ENCODE results near the gene RUNX1.

Gene RUNX1

DNA sequence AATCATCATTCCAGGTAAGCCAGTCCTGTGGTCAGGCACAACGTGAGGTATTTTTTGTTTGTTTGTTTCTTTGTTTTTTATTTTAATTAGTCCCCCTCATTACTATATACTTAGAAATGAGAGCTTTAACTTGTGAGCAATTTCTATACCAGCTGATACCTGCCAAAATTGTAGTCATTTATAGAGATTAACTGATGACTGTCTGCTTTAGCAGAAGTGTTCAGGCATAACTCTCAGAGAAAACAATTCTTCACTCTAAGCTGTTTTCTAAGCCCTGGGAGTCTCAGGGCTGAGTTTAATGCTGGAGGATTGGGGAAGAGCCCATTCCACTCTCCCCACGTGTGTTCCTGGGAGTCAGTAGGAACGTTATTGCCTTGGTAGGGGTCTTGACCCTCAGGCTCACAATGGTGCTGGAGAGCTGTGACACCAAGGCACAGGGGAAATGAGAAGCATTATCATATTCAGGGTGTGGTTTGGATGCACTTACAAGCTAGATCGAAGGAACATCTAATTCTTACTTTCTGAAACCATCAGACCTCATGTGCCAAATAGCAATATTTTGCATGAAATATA lies 212.1 kb downstream of the RUNX1 start:
- DNase-seq, result no peak

DNA sequence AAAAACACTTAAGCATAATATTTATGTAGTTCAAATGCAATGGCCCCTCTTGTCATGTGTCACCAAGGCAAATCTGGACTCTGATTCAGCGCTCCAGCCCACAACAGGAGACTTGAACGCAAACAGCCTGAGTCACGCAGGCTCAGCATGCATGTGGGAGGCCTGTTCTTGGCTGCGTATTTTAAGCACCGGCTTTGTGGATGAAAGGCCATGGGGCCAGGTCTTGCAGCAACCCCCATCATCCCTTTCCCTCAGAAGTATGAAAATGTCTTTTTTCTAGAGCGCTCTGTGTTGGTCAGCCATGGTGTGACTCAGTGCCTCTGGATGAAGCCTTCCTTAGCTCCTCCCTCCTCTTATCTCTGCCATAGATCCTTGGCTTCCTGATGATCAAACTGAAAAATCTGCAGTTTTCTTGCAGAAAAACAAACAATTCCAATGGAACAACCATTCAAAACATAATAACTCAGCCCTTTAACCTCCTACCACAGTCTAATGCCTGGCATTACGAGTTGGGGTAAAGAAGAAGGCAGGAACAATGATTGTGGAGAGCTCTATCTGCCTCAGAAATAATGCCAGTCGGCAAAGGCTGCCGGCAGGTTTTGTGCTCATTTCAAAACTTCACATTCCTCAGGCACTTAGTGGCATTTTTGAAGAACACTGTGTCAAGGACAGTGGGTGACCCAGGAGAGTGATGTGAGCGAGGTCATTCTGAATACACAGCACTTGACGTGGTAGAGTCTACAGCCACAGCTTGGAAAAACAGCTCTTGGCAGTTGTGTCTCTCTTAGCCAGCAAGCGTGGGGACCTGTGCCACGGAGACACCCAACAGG lies 212.8 kb downstream of the RUNX1 start:
- DNase-seq, result no peak

DNA sequence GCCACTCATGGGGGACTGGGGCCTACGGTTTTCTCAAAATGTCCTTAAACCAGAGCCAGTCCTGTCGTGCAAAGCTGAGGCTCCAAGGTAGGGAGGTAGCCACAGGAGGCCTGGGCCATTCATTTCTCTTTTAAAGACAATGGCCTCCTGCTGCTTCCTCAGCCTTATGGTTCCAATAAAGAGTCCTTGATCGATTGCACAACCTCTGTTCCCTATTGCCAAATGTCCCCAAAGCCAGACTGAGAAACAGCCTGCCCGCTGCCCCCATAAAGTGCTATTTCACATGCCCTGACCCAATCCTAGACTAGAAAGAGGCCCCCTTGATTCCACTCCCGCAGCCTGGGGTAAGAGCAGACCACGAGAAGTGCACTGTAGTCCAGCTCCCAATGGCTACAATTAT lies 213.6 kb downstream of the RUNX1 start:
- no peak for DNase-seq

DNA sequence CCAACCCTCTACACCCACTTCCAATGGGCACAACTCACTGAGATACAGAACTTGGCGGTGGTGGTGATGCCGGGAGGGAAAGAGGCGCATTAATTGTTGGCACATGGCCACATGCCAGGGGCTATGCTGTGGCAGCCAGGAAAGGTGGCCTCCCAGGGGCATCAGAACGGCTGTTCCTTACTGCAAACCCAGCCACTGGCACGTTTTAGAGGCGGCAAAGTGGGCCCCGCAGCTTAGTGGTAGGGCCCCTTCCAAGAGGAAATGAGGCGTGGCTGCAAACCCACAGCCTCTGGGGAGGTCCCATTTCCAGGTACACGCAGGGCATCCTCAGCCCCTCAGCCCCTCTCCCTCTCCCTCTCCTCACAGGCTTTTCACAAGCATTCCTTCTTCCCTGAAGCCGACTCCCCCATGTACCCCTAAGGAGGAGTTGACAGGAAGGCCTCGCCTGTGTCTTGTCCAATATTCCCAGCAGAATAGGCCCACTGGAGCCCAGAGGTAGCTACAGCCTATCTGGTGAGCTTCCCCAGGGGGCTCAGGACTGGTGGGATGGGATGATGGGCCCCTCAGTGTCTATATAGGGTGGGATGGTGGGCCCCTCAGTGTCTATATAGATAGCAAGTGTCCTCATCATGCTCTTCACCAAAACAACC lies 214.1 kb downstream of the RUNX1 start:
- DNase-seq, result no peak

GRCh38 chr21:34834290-34834689 lies 214.8 kb downstream of the RUNX1 start:
- DNase-seq, result no peak

- no peak for DNase-seq
These were observed 215.6 kb downstream of the RUNX1 start for GRCh38 chr21:34833465-34833864.

DNA sequence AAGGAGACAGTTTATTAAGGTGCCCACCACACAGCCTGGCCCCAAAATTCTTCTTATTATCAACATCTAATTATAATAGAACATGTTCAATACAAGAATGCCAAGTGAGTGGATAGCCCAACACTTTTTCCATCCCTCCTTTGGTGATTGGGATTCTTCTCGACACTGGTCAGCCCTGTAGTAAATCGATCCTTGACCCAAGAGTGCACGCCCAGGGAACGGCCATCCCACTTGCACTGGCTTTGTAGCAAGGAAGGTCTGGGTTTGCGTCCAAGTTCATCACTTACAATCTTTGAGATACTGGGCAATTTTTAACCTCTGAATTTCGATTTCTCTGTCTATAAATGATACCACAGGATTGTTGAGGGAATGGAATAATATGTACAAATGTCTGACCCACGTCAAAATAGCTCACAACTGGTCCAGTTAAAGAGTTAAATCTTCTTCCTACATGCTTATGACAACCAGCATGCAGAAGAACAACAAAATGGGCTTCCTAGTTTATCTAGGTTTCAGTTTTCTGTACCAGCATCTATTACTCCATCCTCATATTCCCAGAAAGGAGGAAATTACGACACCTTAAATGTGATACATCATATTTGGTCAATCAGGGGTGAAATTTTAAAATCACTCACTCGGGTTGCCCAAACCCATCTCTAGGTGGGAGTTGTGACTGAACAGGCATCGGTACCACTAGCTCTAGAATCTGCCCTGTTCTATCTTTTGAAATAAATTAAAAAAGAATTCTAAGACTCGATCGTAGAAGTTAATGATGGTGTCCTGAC lies 218.5 kb downstream of the RUNX1 start:
- DNase-seq, result no peak

GRCh38 chr21:34827445-34828235 lies 221.5 kb downstream of the RUNX1 start:
- DNase-seq, result no peak

- DNase-seq, result no peak
These were observed 222.3 kb downstream of the RUNX1 start for GRCh38 chr21:34826836-34827235.

DNA sequence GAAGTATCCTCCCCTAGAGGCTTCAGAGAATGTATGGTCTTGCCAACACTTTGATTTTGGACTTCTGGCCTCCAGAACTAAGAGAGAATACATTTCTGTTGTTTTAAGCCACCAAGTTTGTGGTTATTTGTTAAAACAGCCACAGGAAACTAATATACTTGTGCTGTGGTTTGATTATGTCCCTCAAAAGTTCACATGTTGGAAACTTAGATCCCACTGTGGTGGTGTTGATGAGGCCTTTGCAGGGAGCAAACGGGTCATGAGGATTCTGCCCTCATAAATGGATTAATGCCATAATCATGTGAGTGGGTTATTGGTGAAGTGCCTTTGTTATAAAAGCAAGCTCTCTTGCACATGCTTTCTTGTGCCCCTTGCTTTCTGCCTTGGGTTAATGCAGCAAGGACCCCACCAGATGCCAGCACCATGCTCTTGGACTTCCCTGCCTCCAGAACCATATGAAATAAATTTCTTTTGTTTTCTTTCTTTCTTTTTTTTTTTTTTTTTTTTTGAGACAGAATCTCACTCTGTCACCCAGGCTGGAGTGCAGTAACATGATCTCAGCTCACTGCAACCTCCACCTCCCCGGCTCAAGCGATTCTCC lies 223.1 kb downstream of the RUNX1 start:
- no peak for DNase-seq

GRCh38 chr21:34825101-34825500 lies 224.0 kb downstream of the RUNX1 start:
- no peak for DNase-seq

DNA sequence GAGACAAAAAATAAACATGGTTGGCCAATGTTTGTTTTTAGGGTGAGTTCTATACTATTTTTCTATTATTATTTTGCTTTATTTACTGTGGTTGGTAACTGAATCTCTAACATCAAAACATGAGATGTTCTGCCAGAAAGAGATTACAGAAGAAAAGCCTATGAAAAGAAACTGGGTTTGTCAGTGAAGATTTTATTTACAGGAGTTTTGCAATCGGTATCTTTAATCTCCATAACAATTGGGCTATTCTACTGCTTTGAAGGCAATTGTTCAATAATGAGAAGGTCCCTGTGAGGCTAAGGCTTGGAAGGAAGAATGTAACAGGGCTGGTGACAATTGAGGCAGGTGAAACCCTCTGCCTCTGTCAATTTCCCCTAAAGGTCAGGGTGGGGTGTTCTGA lies 224.8 kb downstream of the RUNX1 start:
- DNase-seq, result no peak

GRCh38 chr21:34822942-34823341 lies 226.2 kb downstream of the RUNX1 start:
- no peak for DNase-seq

DNA sequence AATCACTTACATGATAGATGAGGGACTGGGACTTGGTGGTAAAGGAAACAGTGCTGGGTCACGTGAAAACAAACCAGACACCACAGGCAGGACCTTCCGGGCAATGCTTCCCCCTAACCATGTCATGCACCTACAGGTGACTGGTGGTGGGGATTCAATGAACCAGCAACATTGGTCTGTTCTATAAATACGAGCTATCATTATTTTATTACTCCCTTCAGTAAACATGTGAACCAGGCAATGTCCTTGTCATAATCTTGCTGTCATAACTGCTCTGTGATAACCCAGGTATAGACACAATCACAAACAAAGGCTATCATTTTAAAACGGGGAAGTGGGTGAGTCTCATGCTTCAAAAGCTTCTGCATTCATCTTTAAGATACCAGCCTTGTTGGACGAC lies 226.9 kb downstream of the RUNX1 start:
- no peak for DNase-seq

GRCh38 chr21:34821717-34822116 lies 227.4 kb downstream of the RUNX1 start:
- DNase-seq, result no peak

DNA sequence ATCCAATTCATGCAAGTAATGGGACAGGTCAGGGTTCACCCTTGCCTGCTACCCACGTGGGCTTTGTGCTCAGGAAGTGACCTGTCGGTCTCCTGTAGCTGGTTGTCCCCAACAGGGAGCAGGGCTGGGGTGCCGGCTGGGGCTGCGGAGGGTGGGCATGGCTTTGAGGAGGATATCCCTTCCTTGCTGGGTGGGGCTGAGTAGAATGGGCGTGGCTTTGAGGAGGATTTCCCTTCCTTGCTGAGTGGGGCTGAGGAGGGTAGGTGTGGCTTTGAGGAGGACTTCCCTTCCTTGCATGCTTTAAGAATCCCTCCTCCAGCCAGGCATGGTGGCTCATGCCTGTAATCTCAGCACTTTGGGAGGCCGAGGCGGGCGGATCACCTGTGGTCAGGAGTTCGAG lies 229.1 kb downstream of the RUNX1 start:
- no peak for DNase-seq

DNA sequence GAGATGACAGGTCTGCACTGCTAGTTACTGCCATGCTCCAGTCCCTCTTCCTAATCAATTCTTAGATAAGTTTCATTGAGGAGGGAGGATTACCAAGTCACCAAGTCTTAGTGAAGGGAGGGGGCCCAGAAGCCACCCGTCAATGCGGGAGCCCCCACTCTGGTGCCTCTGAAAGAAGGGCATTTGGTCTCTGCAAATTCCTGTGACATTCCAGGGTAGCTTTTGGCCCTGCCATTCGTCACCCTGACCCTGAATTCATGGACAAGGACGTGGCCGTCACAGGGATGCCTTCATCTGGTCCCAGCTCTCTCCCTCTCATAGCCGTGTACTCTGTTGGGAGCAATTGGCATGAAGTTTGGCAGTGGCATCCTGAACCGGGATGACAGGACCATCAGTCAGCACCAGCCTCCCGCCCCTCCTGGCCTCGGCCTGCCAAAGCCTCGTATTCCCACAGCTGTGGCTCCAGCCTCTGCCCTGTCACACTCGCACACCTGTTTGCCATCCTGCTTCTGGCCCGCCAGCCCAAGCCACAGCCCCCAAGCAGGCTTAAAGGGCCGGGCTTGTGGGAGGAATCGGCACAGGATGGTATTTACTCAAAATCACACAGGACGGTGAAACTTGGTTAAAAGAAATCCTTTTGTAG lies 229.6 kb downstream of the RUNX1 start:
- no peak for DNase-seq

GRCh38 chr21:34818662-34819158 lies 230.4 kb downstream of the RUNX1 start:
- no peak for DNase-seq

DNA sequence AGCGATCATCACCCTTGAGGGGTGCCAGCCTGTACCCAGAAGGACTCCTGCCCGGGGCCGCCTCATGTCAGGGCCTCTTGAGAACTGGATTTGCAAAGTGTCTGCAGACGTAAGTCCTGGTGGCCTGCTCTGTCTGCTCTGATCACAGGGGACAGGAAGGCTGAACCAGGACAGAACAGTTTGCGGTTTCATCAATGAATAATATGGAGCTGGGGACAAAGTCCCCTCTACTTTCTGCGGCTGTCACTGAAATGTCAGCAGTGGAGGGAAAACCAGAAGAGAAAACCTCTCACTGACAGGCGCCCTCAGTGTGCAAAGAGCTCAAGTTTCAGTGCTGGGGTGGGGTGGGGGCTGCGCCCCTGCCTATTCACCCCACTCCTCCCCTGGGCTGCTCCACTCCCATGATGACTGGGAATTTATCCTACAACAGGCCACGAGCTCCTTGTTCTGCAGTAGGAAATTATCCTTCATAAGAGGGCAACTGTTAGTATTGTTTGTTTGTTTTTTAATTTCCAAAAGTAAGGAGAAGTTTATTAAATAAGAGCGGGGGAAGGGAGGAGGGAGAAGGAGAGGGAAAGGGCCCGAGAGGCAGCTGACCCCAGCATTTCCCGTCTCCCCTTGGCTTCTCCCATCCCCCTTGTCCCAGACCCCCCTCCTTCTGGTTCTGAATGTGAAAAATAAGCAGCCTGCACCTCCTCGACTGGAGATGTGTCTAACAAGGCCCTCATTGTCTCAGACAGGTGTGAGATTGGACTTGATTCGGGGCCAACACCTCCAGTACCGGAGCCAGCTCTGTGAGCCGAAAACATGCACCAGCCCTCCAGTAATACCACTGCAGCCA lies 231.1 kb downstream of the RUNX1 start:
- no peak for DNase-seq
